GM21825 (cell line): ENCODE results near the gene SLCO2A1.

Experiments
- ATAC-seq: cut with Tn5 transposase; IDR thresholded peaks from one replicate; pipeline ENCODE4 v1.9.1; 2021; ENCODE audit warnings: mild to moderate bottlenecking, moderate library complexity; ENCODE audit not compliant: unreplicated experiment

SLCO2A1 gene

GRCh38 chr3:133935843-133936769 is 93.6 kb downstream of the SLCO2A1 start:
- ATAC-seq: no peak

GRCh38 chr3:133934996-133935842 is 94.5 kb downstream of the SLCO2A1 start:
- no peak for ATAC-seq

GRCh38 chr3:133934073-133934970 is 95.4 kb downstream of the SLCO2A1 start:
- no peak for ATAC-seq

GRCh38 chr3:133933097-133934024 is 96.4 kb downstream of the SLCO2A1 start:
- ATAC-seq: no peak

GRCh38 chr3:133932009-133932408 is 97.7 kb downstream of the SLCO2A1 start:
- no peak for ATAC-seq

- no peak for ATAC-seq
Measured at GRCh38 chr3:133931084-133931483, 98.6 kb downstream of the SLCO2A1 start.

- ATAC-seq: no peak
Measured at GRCh38 chr3:133930341-133930933, 99.3 kb downstream of the SLCO2A1 start.

- ATAC-seq: no peak
Measured at GRCh38 chr3:133928903-133929607, 100.7 kb downstream of the SLCO2A1 start.

GRCh38 chr3:133928136-133928893 is 101.4 kb downstream of the SLCO2A1 start:
- no peak for ATAC-seq

GRCh38 chr3:133927540-133928066 is 102.1 kb downstream of the SLCO2A1 start:
- peak; percentile 62 for ATAC-seq

- peak; percentile 19 for ATAC-seq
Measured at GRCh38 chr3:133926736-133927539, 102.8 kb downstream of the SLCO2A1 start.

- no peak for ATAC-seq
Measured at GRCh38 chr3:133925960-133926735, 103.6 kb downstream of the SLCO2A1 start.

GRCh38 chr3:133924041-133924440 is 105.7 kb downstream of the SLCO2A1 start:
- no peak for ATAC-seq

GRCh38 chr3:133921592-133921991 is 108.1 kb downstream of the SLCO2A1 start:
- no peak for ATAC-seq

- ATAC-seq: no peak
Measured at GRCh38 chr3:133917144-133917543, 112.6 kb downstream of the SLCO2A1 start.
